WTC11 (cell line): Measurements from ENCODE around the gene ZNF304. TPM values are rescaled to one million over a fixed set of nuclear protein-coding genes. Genes with fewer than 3 reads are reported as not detected.

Source experiments
- ATAC-seq: fragments of 200-7000 bp; cut with Tn5 transposase; 2 replicates; pipeline ENCODE4 v1.10.0; 2021; ENCODE audit warnings: mild to moderate bottlenecking, moderate library complexity
- CTCF ChIA-PET: fragments of 300-600 bp; sonication (Branson Sonifier 250); formaldehyde crosslinking; loops from one replicate; lab custom pipeline; 2021; ENCODE audit warnings: antibody characterized with exemption; lab: Charles Lee
- POLR2A ChIA-PET: fragments of 350-600 bp; sonication (Branson Sonifier 250); formaldehyde crosslinking; loops from one replicate; lab custom pipeline; 2021; ENCODE audit warnings: antibody characterized with exemption; lab: Charles Lee
- DNase-seq: peaks from one replicate; pipeline ENCODE4 v3.0.0; 2021; ENCODE audit warnings: low spot score
- H3K27ac Mint-ChIP-seq: 2 replicates; pipeline ENCODE4 v1.8.0; 2021; ENCODE audit warnings: mixed read lengths
- H3K27me3 Mint-ChIP-seq: 2 replicates; pipeline ENCODE4 v1.8.0; 2021; ENCODE audit warnings: low read depth, mild to moderate bottlenecking, moderate library complexity, mixed read lengths
- H3K36me3 Mint-ChIP-seq: 2 replicates; pipeline ENCODE4 v1.8.0; 2021; ENCODE audit warnings: mixed read lengths
- H3K4me1 Mint-ChIP-seq: 2 replicates; pipeline ENCODE4 v1.8.0; 2022; ENCODE audit warnings: mixed read lengths
- H3K4me3 Mint-ChIP-seq: 2 replicates; pipeline ENCODE4 v1.8.0; 2021; ENCODE audit warnings: mild to moderate bottlenecking, moderate library complexity, mixed read lengths
- H3K9me3 Mint-ChIP-seq: 2 replicates; pipeline ENCODE4 v1.8.0; 2021; ENCODE audit warnings: mixed read lengths
- EMX1 ChIP-seq: fragments of 250-450 bp; sonication (Bioruptor Pico); IDR thresholded peaks from 2 replicates; pipeline ENCODE4 v1.8.0; 2021; ENCODE audit warnings: mild to moderate bottlenecking
- ESRRA ChIP-seq: sonication (generic); formaldehyde crosslinking; IDR thresholded peaks from 2 replicates; pipeline ENCODE4 v1.8.1; 2022; ENCODE audit warnings: mild to moderate bottlenecking, missing genetic modification reagents, borderline replicate concordance
- GTF2I ChIP-seq: fragments of 250-450 bp; sonication (Bioruptor Pico); conservative IDR thresholded peaks from 2 replicates; pipeline ENCODE4 v1.4.0; 2021; ENCODE audit warnings: mild to moderate bottlenecking
- PRRX2 ChIP-seq: fragments of 250-450 bp; sonication (Bioruptor Pico); IDR thresholded peaks from 2 replicates; pipeline ENCODE4 v1.8.0; 2021; ENCODE audit warnings: mild to moderate bottlenecking
- SP1 ChIP-seq: sonication (generic); formaldehyde crosslinking; conservative IDR thresholded peaks from 2 replicates; pipeline ENCODE4 v1.8.1; 2022; ENCODE audit warnings: missing genetic modification reagents
- TP53 ChIP-seq: sonication (generic); formaldehyde crosslinking; IDR thresholded peaks from 2 replicates; pipeline ENCODE4 v1.8.1; 2023; ENCODE audit warnings: mild to moderate bottlenecking, missing genetic modification reagents
- ZNF671 ChIP-seq: fragments of 250-450 bp; sonication (Bioruptor Pico); IDR thresholded peaks from 2 replicates; pipeline ENCODE4 v1.8.0; 2021; ENCODE audit warnings: mild to moderate bottlenecking
- total RNA-seq: library from RNA; stranded (reverse); gene quantifications from 3 replicates; pipeline ENCODE4 v1.2.3, GENCODE V29; 2021
- TF ChIP-seq, protein P1 (sequence below): sonication (generic); formaldehyde crosslinking; IDR thresholded peaks from 2 replicates; pipeline ENCODE4 v1.8.1; 2022; ENCODE audit warnings: mild to moderate bottlenecking, moderate library complexity, missing genetic modification reagents
- TF ChIP-seq, protein P2 (sequence below): fragments of 250-450 bp; sonication (Bioruptor Pico); IDR thresholded peaks from 2 replicates; pipeline ENCODE4 v1.9.0; 2021; ENCODE audit warnings: mild to moderate bottlenecking
- TF ChIP-seq, protein P3 (sequence below): sonication (generic); formaldehyde crosslinking; IDR thresholded peaks from 2 replicates; pipeline ENCODE4 v1.8.0; 2023; ENCODE audit warnings: mild to moderate bottlenecking, missing genetic modification reagents
- TF ChIP-seq, protein P4 (sequence below): sonication (generic); formaldehyde crosslinking; conservative IDR thresholded peaks from 2 replicates; pipeline ENCODE4 v1.8.1; 2023; ENCODE audit warnings: mild to moderate bottlenecking, low read depth, missing genetic modification reagents, moderate library complexity
- TF ChIP-seq, protein P5 (sequence below): sonication (generic); formaldehyde crosslinking; conservative IDR thresholded peaks from 2 replicates; pipeline ENCODE4 v1.8.1; 2022; ENCODE audit warnings: mild to moderate bottlenecking, missing genetic modification reagents
- TF ChIP-seq, protein P6 (sequence below): sonication (generic); formaldehyde crosslinking; IDR thresholded peaks from 2 replicates; pipeline ENCODE4 v1.8.0; 2022; ENCODE audit warnings: missing genetic modification reagents

ZNF304 gene
- total RNA-seq, 1 experiment from 2014 or later: 11.0 TPM

DNA sequence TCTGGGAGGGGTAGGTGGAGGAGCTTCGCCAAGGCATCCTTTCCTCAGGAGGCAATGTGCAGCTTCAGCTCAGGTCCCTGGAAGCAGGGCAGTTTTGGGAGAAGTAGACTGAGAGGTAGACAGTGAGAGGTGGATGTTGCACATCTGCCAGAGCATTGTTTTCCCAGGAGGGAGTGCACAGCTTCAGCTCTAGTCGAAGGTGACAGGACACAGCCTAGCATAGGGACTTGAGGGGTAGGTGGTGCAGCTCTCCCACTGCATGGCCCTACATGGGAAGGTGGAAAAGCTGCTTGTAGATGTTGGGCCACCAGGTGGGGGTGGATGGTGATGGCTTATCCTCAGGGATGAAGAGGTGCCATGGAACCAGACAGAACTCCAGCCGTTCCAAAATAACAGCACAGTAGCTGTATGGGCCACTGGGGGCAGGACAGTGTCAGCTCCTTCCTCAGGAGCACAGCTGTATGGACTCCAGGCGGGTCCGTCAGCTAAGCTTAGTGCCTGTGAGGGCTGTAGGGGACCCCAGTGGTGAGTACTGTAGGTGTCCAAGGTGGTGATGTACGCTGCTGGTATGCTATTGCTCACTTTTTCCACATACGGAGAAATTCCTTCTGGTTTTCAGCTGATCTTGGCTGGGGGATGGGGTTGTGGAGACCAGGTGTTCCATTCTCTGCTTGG lies 48.2 kb upstream of the ZNF304 start (continued):
- TF ChIP-seq, protein P1, sequence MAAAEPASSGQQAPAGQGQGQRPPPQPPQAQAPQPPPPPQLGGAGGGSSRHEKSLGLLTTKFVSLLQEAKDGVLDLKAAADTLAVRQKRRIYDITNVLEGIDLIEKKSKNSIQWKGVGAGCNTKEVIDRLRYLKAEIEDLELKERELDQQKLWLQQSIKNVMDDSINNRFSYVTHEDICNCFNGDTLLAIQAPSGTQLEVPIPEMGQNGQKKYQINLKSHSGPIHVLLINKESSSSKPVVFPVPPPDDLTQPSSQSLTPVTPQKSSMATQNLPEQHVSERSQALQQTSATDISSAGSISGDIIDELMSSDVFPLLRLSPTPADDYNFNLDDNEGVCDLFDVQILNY (CRISPR knock-in tag): no peak
- TF ChIP-seq, all 79 proteins: peak for 0

DNA sequence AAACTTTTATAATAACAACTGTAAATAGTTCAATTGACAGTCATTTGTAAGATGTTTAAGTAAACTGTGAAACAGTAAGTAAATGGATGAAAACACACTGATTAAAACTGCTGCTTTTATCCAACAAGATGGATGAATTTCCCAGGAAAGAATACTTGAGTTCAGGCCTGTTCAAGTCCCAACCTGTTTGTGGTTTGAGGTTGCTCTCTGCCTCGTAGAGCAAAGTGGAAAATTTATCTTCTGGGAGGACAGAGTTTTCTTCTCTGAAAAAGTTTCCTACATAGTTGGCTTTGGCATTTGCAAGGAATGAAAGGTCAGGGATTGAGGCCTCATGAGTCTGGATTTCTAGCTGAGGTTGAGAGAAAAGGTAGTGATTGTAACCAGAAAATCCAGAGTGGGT lies 46.0 kb upstream of the ZNF304 start:
- ChIA-PET POLR2A (no interaction called here), CTCF (no interaction called here)
- no peak overlapping the region for H3K4me3 Mint-ChIP-seq
- no peak for ATAC-seq
- no peak for DNase-seq
- peaks cover 12% of the 10 kb centered on the region for H3K36me3 Mint-ChIP-seq
- peaks cover 3% of the 10 kb centered on the region; the same call in 1 of the 2 replicates for H3K9me3 Mint-ChIP-seq
- 0 out of 2 replicates have a peak, but pooled peaks cover 2% of the 10 kb centered on the region for H3K4me1 Mint-ChIP-seq
- TF ChIP-seq, protein P2, sequence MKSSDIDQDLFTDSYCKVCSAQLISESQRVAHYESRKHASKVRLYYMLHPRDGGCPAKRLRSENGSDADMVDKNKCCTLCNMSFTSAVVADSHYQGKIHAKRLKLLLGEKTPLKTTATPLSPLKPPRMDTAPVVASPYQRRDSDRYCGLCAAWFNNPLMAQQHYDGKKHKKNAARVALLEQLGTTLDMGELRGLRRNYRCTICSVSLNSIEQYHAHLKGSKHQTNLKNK (CRISPR knock-in tag): no peak
- TF ChIP-seq, protein P3, sequence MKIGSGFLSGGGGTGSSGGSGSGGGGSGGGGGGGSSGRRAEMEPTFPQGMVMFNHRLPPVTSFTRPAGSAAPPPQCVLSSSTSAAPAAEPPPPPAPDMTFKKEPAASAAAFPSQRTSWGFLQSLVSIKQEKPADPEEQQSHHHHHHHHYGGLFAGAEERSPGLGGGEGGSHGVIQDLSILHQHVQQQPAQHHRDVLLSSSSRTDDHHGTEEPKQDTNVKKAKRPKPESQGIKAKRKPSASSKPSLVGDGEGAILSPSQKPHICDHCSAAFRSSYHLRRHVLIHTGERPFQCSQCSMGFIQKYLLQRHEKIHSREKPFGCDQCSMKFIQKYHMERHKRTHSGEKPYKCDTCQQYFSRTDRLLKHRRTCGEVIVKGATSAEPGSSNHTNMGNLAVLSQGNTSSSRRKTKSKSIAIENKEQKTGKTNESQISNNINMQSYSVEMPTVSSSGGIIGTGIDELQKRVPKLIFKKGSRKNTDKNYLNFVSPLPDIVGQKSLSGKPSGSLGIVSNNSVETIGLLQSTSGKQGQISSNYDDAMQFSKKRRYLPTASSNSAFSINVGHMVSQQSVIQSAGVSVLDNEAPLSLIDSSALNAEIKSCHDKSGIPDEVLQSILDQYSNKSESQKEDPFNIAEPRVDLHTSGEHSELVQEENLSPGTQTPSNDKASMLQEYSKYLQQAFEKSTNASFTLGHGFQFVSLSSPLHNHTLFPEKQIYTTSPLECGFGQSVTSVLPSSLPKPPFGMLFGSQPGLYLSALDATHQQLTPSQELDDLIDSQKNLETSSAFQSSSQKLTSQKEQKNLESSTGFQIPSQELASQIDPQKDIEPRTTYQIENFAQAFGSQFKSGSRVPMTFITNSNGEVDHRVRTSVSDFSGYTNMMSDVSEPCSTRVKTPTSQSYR (CRISPR knock-in tag): no peak
- TF ChIP-seq ESRRA (CRISPR knock-in tag) (no peak), ZNF671 (CRISPR knock-in tag) (no peak), TP53 (no peak), GTF2I (CRISPR knock-in tag) (no peak), PRRX2 (CRISPR knock-in tag) (no peak), SP1 (no peak), EMX1 (CRISPR knock-in tag) (no peak)
- TF ChIP-seq, protein P4, sequence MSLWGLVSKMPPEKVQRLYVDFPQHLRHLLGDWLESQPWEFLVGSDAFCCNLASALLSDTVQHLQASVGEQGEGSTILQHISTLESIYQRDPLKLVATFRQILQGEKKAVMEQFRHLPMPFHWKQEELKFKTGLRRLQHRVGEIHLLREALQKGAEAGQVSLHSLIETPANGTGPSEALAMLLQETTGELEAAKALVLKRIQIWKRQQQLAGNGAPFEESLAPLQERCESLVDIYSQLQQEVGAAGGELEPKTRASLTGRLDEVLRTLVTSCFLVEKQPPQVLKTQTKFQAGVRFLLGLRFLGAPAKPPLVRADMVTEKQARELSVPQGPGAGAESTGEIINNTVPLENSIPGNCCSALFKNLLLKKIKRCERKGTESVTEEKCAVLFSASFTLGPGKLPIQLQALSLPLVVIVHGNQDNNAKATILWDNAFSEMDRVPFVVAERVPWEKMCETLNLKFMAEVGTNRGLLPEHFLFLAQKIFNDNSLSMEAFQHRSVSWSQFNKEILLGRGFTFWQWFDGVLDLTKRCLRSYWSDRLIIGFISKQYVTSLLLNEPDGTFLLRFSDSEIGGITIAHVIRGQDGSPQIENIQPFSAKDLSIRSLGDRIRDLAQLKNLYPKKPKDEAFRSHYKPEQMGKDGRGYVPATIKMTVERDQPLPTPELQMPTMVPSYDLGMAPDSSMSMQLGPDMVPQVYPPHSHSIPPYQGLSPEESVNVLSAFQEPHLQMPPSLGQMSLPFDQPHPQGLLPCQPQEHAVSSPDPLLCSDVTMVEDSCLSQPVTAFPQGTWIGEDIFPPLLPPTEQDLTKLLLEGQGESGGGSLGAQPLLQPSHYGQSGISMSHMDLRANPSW (CRISPR knock-in tag): no peak
- TF ChIP-seq, protein P5, sequence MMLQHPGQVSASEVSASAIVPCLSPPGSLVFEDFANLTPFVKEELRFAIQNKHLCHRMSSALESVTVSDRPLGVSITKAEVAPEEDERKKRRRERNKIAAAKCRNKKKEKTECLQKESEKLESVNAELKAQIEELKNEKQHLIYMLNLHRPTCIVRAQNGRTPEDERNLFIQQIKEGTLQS: no peak
- TF ChIP-seq, protein P6, sequence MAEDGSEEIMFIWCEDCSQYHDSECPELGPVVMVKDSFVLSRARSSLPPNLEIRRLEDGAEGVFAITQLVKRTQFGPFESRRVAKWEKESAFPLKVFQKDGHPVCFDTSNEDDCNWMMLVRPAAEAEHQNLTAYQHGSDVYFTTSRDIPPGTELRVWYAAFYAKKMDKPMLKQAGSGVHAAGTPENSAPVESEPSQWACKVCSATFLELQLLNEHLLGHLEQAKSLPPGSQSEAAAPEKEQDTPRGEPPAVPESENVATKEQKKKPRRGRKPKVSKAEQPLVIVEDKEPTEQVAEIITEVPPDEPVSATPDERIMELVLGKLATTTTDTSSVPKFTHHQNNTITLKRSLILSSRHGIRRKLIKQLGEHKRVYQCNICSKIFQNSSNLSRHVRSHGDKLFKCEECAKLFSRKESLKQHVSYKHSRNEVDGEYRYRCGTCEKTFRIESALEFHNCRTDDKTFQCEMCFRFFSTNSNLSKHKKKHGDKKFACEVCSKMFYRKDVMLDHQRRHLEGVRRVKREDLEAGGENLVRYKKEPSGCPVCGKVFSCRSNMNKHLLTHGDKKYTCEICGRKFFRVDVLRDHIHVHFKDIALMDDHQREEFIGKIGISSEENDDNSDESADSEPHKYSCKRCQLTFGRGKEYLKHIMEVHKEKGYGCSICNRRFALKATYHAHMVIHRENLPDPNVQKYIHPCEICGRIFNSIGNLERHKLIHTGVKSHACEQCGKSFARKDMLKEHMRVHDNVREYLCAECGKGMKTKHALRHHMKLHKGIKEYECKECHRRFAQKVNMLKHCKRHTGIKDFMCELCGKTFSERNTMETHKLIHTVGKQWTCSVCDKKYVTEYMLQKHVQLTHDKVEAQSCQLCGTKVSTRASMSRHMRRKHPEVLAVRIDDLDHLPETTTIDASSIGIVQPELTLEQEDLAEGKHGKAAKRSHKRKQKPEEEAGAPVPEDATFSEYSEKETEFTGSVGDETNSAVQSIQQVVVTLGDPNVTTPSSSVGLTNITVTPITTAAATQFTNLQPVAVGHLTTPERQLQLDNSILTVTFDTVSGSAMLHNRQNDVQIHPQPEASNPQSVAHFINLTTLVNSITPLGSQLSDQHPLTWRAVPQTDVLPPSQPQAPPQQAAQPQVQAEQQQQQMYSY: no peak
- H3K27me3 Mint-ChIP-seq: peaks cover 2% of the 10 kb centered on the region; the same call in 1 of the 2 replicates
- H3K27ac Mint-ChIP-seq: no peak overlapping the region
